ENCODE data around the gene SCYL3.

GRCh38 chr1:169814265-169814664 lies 79.4 kb downstream of the SCYL3 start:
- TF ChIP-seq CTCF (IDR thresholded peaks at IDR 0.05) (no peak), EP300 (IDR thresholded peaks at IDR 0.05; ENCODE audit: low read depth) (no peak), POLR2AphosphoS5 (IDR thresholded peaks at IDR 0.05) (no peak), POLR2A (IDR thresholded peaks at IDR 0.05) (no peak)
